Measurements from ENCODE around the gene ATRNL1.
"Not testable (repeated sequence)": the region's sequence is repeated elsewhere in the genome, so short reads cannot be mapped to it uniquely, and the experiment has no call there.

Gene ATRNL1

DNA sequence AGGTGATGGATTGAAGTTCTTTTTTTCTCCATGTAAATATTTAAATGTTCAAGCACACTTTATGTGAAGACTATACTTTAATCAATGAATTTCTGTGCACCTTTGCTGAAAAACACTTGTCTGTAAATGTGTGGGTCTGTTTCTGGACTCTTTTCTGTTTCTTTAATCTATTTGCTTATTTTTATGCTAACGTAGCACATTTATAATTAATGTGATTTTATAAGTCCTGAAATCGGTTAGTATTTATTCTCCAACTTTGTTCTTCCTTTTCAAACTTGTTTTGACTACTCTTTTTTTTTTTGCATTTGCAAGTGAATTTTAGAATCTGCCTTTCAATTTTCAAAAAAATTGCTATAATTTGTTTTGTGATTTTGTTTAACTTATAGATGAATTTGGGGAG is 334.4 kb downstream of the ATRNL1 start:
- Histone ChIP-seq H3K27ac (ENCODE audit: low read length) (no peak overlapping the region), H3K4me1 (ENCODE audit: control insufficient read depth in 1 of 2, insufficient read depth in 2 of 2, low read length in 2 of 2) (no peaks in the 10 kb centered on the region), H3K36me3 (ENCODE audit: control insufficient read depth in 1 of 2, insufficient read depth in 2 of 2, low read length in 2 of 2) (no peaks in the 10 kb centered on the region), H3K4me3 (ENCODE audit: low read depth in 1 of 2, low read length in 2 of 2) (no peak overlapping the region), H3K27me3 (ENCODE audit: low read depth, low read length) (no peaks in the 10 kb centered on the region), H3K9me3 (ENCODE audit: control insufficient read depth in 1 of 2, low read length in 2 of 2) (no peaks in the 10 kb centered on the region)

DNA sequence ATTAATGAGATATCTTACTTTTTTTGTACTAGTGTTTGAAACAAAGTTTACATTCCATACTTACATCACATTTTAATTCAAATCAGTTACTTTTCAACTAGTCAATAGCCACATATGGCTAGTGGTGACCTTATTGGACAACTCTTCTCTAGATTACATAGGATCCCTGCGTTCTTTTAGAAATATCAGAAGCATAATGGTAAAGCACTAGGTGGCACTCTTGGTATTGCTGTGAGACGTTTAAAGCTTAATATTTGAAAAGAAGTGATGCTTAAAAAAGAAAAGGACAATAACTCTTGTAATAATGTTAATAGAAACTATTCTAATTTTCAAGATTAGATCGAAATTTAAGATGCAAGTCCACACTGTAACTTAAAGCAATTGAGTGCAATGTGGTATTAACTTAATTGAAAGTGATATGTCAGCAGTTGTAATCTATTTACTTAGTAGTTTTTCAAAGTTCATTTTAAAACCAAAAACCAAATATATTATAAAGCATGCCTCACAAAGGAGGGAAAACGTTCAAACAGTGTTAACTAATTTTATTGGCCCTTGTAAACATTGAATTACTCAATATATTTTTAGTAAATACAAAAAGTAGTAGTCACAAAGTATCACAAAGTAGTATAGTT is 339.1 kb downstream of the ATRNL1 start:
- no peak overlapping the region for H3K27ac ChIP-seq (ENCODE audit: low read length)
- no peaks in the 10 kb centered on the region for H3K9me3 ChIP-seq (ENCODE audit: control insufficient read depth in 1 of 2, low read length in 2 of 2)
- H3K4me1 ChIP-seq (ENCODE audit: control insufficient read depth in 1 of 2, insufficient read depth in 2 of 2, low read length in 2 of 2) = no peaks in the 10 kb centered on the region
- H3K4me3 ChIP-seq (ENCODE audit: low read depth in 1 of 2, low read length in 2 of 2) = no peak overlapping the region
- no peaks in the 10 kb centered on the region for H3K36me3 ChIP-seq (ENCODE audit: control insufficient read depth in 1 of 2, insufficient read depth in 2 of 2, low read length in 2 of 2)
- H3K27me3 ChIP-seq (ENCODE audit: low read depth, low read length) = no peaks in the 10 kb centered on the region

DNA sequence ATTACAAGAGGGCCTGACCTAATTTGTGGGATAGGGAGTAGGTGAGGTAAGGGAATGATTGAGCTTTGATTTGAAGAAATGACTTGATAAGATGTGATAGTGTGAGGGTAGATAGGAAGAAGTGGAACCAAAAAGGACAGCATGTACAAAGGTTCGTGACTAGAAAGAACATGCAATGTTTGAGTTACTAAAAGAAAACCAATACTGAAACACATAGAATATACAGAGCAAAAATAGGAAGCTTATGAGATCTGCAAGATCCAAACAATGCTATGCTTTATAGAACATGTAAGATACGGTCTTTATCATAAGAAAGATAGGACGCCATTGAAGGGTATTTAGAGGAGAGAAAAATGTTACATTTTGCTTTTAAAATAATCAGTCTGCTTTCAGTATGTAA is 343.8 kb downstream of the ATRNL1 start:
- no peaks in the 10 kb centered on the region for H3K36me3 ChIP-seq (ENCODE audit: control insufficient read depth in 1 of 2, insufficient read depth in 2 of 2, low read length in 2 of 2)
- no peaks in the 10 kb centered on the region for H3K9me3 ChIP-seq (ENCODE audit: control insufficient read depth in 1 of 2, low read length in 2 of 2)
- no peak overlapping the region for H3K27ac ChIP-seq (ENCODE audit: low read length)
- no peaks in the 10 kb centered on the region for H3K4me1 ChIP-seq (ENCODE audit: control insufficient read depth in 1 of 2, insufficient read depth in 2 of 2, low read length in 2 of 2)
- H3K27me3 ChIP-seq (ENCODE audit: low read depth, low read length) = no peaks in the 10 kb centered on the region
- H3K4me3 ChIP-seq (ENCODE audit: low read depth in 1 of 2, low read length in 2 of 2) = no peak overlapping the region

DNA sequence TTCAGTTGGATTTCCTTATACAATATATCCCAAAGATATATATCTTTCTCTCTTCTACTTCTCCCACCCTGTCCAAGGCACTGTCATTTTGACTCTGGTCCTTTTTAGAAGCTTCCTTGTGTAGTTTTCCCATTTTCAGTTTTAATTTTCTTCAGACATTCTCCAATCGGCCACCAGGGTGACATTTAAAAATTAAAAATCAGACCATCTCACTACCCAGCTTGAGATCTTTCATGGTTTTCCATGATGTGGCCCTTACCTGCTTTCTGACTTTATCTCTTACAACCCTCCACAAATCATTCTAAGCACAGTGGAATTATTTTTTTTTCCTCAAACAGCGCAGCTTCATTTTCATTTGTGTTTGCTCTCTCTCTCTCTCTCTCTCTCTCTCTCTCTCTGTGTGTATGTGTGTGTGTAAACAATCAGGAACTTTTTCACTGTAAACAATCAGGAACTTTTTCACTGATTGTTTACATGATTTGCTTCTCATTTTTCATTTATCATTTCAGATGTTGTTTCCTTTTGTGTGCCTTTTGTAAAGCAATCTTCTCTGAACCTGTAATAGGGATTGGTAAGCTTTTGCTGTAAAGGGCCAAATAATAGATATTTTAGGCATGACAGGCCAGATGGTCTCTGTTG is 348.9 kb downstream of the ATRNL1 start:
- Histone ChIP-seq H3K27me3 (ENCODE audit: low read depth, low read length) (no peaks in the 10 kb centered on the region), H3K9me3 (ENCODE audit: control insufficient read depth in 1 of 2, low read length in 2 of 2) (no peaks in the 10 kb centered on the region), H3K36me3 (ENCODE audit: control insufficient read depth in 1 of 2, insufficient read depth in 2 of 2, low read length in 2 of 2) (no peaks in the 10 kb centered on the region), H3K4me3 (ENCODE audit: low read depth in 1 of 2, low read length in 2 of 2) (no peak overlapping the region), H3K27ac (ENCODE audit: low read length) (no peak overlapping the region), H3K4me1 (ENCODE audit: control insufficient read depth in 1 of 2, insufficient read depth in 2 of 2, low read length in 2 of 2) (no peaks in the 10 kb centered on the region)

DNA sequence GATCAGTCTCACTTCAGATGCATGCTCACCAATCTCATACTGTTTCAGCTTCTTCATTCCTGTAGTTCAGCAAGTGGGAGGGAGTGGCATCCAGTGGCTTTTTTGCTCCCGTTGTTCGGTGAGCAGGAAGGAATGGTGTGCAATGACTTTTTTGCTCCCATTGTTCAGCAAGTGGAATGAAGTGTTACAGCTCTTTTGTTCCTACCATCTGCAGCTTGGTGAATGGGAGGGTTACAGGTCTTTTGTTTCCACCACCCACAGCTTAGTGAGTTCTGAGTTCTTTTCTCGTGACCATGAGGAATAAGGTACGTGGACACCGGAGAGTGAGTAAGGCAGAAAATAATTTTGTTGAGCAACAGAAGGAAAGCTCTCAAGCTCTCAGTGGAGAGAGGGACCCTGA is 363.6 kb downstream of the ATRNL1 start:
- Histone ChIP-seq H3K27ac (ENCODE audit: low read length) (no peak overlapping the region), H3K27me3 (ENCODE audit: low read depth, low read length) (no peaks in the 10 kb centered on the region), H3K9me3 (ENCODE audit: control insufficient read depth in 1 of 2, low read length in 2 of 2) (peaks cover 0 to 3% of the 10 kb centered on the region in 2 donors), H3K4me1 (ENCODE audit: control insufficient read depth in 1 of 2, insufficient read depth in 2 of 2, low read length in 2 of 2) (no peaks in the 10 kb centered on the region), H3K4me3 (ENCODE audit: low read depth in 1 of 2, low read length in 2 of 2) (no peak overlapping the region), H3K36me3 (ENCODE audit: control insufficient read depth in 1 of 2, insufficient read depth in 2 of 2, low read length in 2 of 2) (no peaks in the 10 kb centered on the region)

DNA sequence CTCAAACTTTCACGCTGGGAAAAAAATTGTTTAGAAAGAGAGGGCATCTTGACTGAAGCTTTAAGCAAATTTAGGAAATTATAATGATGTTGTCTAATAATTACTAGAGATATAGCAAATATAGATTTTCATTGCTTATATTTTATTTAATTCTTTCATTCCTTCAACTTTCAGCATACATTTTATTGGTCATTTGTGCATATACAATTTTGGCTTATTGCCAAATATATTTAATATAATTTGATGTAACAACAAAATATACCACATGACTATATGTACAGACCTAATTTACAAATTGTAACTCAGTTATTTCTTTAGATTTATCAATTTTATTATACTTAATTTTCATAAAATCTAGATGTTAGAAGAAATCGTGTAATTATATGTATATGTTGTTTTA is 390.1 kb downstream of the ATRNL1 start:
- Histone ChIP-seq H3K9me3 (ENCODE audit: control insufficient read depth in 1 of 2, low read length in 2 of 2) (no peaks in the 10 kb centered on the region), H3K4me3 (ENCODE audit: low read depth in 1 of 2, low read length in 2 of 2) (no peak overlapping the region), H3K36me3 (ENCODE audit: control insufficient read depth in 1 of 2, insufficient read depth in 2 of 2, low read length in 2 of 2) (no peaks in the 10 kb centered on the region), H3K27me3 (ENCODE audit: low read depth, low read length) (no peaks in the 10 kb centered on the region), H3K4me1 (ENCODE audit: control insufficient read depth in 1 of 2, insufficient read depth in 2 of 2, low read length in 2 of 2) (no peaks in the 10 kb centered on the region), H3K27ac (ENCODE audit: low read length) (no peak overlapping the region)

DNA sequence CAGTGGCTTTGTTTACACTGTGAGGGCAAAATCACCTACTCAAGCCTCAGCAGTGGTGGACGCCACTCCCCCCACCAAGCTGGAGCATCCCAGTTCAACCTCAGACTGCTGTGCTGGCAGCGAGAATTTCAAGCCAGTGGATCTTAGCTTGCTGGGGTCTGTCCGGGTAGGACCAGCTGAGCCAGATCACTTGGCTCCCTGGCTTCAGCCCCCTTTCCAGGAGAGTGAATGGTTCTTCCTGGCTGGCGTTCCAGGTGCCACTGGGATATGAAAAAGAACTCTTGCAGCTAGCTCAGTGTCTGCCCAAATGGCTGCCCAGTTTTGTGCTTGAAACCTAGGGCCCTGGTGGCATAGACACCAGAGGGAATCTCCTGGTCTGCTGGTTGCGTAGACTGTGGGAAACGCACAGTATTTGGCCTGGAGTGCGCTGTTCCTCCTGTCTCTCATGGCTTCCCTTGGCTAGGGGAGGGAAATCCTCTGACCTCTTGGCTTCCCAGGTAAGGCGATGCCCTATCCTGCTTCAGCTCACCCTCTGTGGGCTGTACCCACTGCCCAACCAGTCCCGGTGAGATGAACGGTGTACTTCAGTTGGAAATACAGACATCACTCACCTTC is 398.5 kb downstream of the ATRNL1 start:
- no peaks in the 10 kb centered on the region for H3K4me1 ChIP-seq (ENCODE audit: control insufficient read depth in 1 of 2, insufficient read depth in 2 of 2, low read length in 2 of 2)
- H3K4me3 ChIP-seq (ENCODE audit: low read depth in 1 of 2, low read length in 2 of 2) = no peak overlapping the region
- no peak overlapping the region for H3K27ac ChIP-seq (ENCODE audit: low read length)
- H3K36me3 ChIP-seq (ENCODE audit: control insufficient read depth in 1 of 2, insufficient read depth in 2 of 2, low read length in 2 of 2) = no peaks in the 10 kb centered on the region
- no peaks in the 10 kb centered on the region for H3K27me3 ChIP-seq (ENCODE audit: low read depth, low read length)
- H3K9me3 ChIP-seq (ENCODE audit: control insufficient read depth in 1 of 2, low read length in 2 of 2) = no peaks in the 10 kb centered on the region

DNA sequence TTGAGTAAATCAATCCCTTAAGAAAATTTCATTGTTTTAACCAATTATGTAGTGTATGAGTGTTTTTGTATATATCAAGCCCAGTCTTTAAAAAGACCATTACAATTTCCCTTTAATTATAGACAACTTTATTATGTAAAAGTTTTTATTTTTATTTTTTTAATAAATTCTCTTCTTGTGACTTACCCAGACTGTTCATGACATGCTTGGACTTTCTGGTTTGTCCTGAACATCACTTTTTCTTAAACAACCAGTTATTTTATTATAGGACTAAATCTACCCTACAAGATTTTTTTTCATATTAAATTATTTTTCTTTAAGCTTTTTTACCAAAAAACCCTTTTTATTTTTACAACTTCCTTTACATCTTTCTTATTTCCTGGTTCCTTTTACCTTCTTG is 410.4 kb downstream of the ATRNL1 start:
- Histone ChIP-seq H3K4me3 (ENCODE audit: low read depth in 1 of 2, low read length in 2 of 2) (no peak overlapping the region), H3K4me1 (ENCODE audit: control insufficient read depth in 1 of 2, insufficient read depth in 2 of 2, low read length in 2 of 2) (no peaks in the 10 kb centered on the region), H3K27me3 (ENCODE audit: low read depth, low read length) (no peaks in the 10 kb centered on the region), H3K36me3 (ENCODE audit: control insufficient read depth in 1 of 2, insufficient read depth in 2 of 2, low read length in 2 of 2) (no peaks in the 10 kb centered on the region), H3K9me3 (ENCODE audit: control insufficient read depth in 1 of 2, low read length in 2 of 2) (peaks cover 0 to under 1% of the 10 kb centered on the region in 2 donors), H3K27ac (ENCODE audit: low read length) (no peak overlapping the region)

DNA sequence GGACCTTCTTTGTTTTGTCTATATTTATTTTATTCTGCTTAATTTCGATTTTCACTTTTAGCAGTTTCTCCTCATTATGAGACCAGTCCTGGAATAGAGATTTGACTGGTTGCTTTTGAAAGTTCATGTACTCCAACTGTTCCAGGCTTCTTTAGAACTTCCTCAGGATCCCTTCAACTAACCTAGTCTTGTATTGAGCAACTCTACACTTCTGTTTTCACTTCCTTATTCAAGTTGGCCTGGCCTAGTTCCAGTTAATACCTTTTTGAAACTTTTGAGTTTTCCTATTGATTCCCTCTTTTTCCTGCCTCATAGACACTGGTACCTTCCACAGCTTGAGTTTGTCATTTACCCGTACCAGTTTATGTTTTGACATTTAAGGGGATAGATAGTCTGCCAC is 421.7 kb downstream of the ATRNL1 start:
- no peak overlapping the region for H3K4me3 ChIP-seq (ENCODE audit: low read depth in 1 of 2, low read length in 2 of 2)
- H3K36me3 ChIP-seq (ENCODE audit: control insufficient read depth in 1 of 2, insufficient read depth in 2 of 2, low read length in 2 of 2) = no peaks in the 10 kb centered on the region
- peaks cover 0 to 4% of the 10 kb centered on the region in 2 donors for H3K9me3 ChIP-seq (ENCODE audit: control insufficient read depth in 1 of 2, low read length in 2 of 2)
- H3K4me1 ChIP-seq (ENCODE audit: control insufficient read depth in 1 of 2, insufficient read depth in 2 of 2, low read length in 2 of 2) = no peaks in the 10 kb centered on the region
- H3K27me3 ChIP-seq (ENCODE audit: low read depth, low read length) = no peaks in the 10 kb centered on the region
- H3K27ac ChIP-seq (ENCODE audit: low read length) = no peak overlapping the region

DNA sequence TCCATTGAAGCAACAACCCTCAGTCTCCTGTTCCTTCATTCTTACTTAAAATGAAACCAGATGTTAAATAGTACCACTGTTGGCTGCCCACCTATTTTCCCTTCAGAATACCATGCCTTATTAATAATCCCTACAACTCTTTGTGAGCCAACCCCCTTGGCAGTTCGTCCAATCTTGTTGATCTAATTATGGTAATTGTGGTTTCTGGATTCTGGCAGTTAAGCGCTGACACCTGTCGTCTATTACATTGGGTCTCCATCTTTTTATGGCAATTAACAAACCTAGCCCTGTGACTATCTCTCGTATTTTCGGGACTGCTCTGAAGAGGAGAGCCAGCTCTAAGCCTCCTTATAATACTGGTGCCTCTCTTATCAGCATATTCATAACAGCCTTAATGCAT is 432.0 kb downstream of the ATRNL1 start:
- Histone ChIP-seq H3K27me3 (ENCODE audit: low read depth, low read length) (no peaks in the 10 kb centered on the region), H3K4me1 (ENCODE audit: control insufficient read depth in 1 of 2, insufficient read depth in 2 of 2, low read length in 2 of 2) (no peaks in the 10 kb centered on the region), H3K27ac (ENCODE audit: low read length) (no peak overlapping the region), H3K4me3 (ENCODE audit: low read depth in 1 of 2, low read length in 2 of 2) (no peak overlapping the region), H3K36me3 (ENCODE audit: control insufficient read depth in 1 of 2, insufficient read depth in 2 of 2, low read length in 2 of 2) (no peaks in the 10 kb centered on the region), H3K9me3 (ENCODE audit: control insufficient read depth in 1 of 2, low read length in 2 of 2) (peaks cover 5 to 8% of the 10 kb centered on the region in 2 donors)

DNA sequence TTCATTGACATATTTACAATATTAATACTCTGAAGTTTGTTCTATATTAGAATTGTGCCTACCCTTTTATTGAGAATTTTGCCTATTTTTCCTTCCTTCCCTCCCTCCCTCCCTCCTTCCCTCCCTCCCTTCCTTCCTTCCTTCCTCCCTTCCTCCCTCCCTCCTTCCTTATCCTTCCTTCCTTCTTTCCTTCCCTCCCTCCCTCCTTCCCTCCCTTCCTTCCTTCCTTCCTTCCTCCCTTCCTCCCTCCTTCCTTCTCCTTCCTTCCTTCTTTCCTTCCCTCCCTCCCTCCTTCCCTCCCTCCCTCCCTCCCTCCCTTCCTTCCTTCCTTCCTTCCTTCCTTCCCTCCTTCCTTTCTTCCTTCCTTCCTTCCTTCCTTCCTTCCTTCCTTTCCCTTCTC is 434.5 kb downstream of the ATRNL1 start:
- not testable (repeated sequence) for H3K4me3 ChIP-seq (ENCODE audit: low read depth in 1 of 2, low read length in 2 of 2); H3K27ac ChIP-seq (ENCODE audit: low read length); H3K9me3 ChIP-seq (ENCODE audit: control insufficient read depth in 1 of 2, low read length in 2 of 2); H3K4me1 ChIP-seq (ENCODE audit: control insufficient read depth in 1 of 2, insufficient read depth in 2 of 2, low read length in 2 of 2); H3K27me3 ChIP-seq (ENCODE audit: low read depth, low read length); H3K36me3 ChIP-seq (ENCODE audit: control insufficient read depth in 1 of 2, insufficient read depth in 2 of 2, low read length in 2 of 2)

DNA sequence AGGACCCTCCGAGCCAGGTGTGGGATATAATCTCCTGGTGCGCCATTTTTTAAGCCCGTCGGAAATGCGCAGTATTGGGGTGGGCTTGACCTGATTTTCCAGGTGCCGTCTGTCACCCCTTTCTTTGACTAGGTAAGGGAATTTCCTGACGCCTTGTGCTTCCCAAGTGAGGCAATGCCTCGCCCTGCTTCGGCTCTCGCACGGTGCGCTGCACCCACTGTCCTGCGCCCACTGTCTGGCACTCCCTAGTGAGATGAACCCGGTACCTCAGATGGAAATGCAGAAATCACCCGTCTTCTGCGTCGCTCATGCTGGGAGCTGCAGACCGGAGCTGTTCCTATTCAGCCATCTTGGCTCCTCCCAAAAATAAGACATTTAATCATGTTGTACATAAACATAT is 443.2 kb downstream of the ATRNL1 start:
- not testable (repeated sequence) for H3K27me3 ChIP-seq (ENCODE audit: low read depth, low read length); H3K27ac ChIP-seq (ENCODE audit: low read length); H3K4me1 ChIP-seq (ENCODE audit: control insufficient read depth in 1 of 2, insufficient read depth in 2 of 2, low read length in 2 of 2); H3K36me3 ChIP-seq (ENCODE audit: control insufficient read depth in 1 of 2, insufficient read depth in 2 of 2, low read length in 2 of 2); H3K9me3 ChIP-seq (ENCODE audit: control insufficient read depth in 1 of 2, low read length in 2 of 2); H3K4me3 ChIP-seq (ENCODE audit: low read depth in 1 of 2, low read length in 2 of 2)

Data from muscle layer of duodenum (tissue), 2 donors.